H1 (cell line): Measurements from ENCODE around the gene MICU1. TPM values are rescaled to one million over a fixed set of nuclear protein-coding genes. Genes with fewer than 3 reads are reported as not detected.

Experiments
- CTCF ChIA-PET: fragments of 300-600 bp; sonication (Branson Sonifier 250); formaldehyde crosslinking; loops from one replicate; lab custom pipeline; 2021; ENCODE audit not compliant: partially characterized antibody; lab: Charles Lee
- POLR2A ChIA-PET: fragments of 300-600 bp; sonication (Branson Sonifier 250); formaldehyde crosslinking; loops from one replicate; lab custom pipeline; 2021; ENCODE audit warnings: inconsistent platforms; ENCODE audit not compliant: partially characterized antibody; lab: Charles Lee
- DNase-seq, 2 experiments: peaks; one replicate each; pipeline versions ENCODE4 v3.0.0 to v3.0.0-alpha.2; 2010 to 2022; ENCODE audit warnings: low spot score in 2 of 2, low read depth in 1 of 2, mixed read lengths in 1 of 2
- FAIRE-seq: peaks from 2 replicates; lab custom pipeline; 2011; peaks lifted over from hg19 to GRCh38; lab: Jason Lieb, UNC
- H2AFZ ChIP-seq: 2 replicates; pipeline ENCODE4 v1.8.1; 2012; ENCODE audit warnings: low read length, inconsistent platforms
- H2AK5ac ChIP-seq: 2 replicates; pipeline ENCODE4 v1.6.1; 2013; ENCODE audit warnings: low read depth, low read length
- H2BK120ac ChIP-seq: replicated peaks from 2 replicates; pipeline ENCODE3; 2013; ENCODE audit warnings: low read depth, low read length, inconsistent platforms
- H2BK12ac ChIP-seq: 2 replicates; pipeline ENCODE4 v1.6.1; 2013; ENCODE audit warnings: low read depth, low read length
- H2BK15ac ChIP-seq: 2 replicates; pipeline ENCODE4 v1.6.1; 2013; ENCODE audit warnings: low read length
- H2BK20ac ChIP-seq: 2 replicates; pipeline ENCODE4 v1.6.1; 2013; ENCODE audit warnings: low read length
- H2BK5ac ChIP-seq: 2 replicates; pipeline ENCODE4 v1.6.1; 2013; ENCODE audit warnings: low read depth, low read length
- H3K14ac ChIP-seq: 2 replicates; pipeline ENCODE4 v1.6.1; 2013; ENCODE audit warnings: inconsistent platforms; ENCODE audit not compliant: insufficient read length
- H3K18ac ChIP-seq: 2 replicates; pipeline ENCODE4 v1.6.1; 2013; ENCODE audit warnings: low read length; ENCODE audit errors: extremely low read depth
- H3K23ac ChIP-seq: 2 replicates; pipeline ENCODE4 v1.6.1; 2013; ENCODE audit warnings: inconsistent platforms; ENCODE audit not compliant: insufficient read length
- H3K23me2 ChIP-seq: 2 replicates; pipeline ENCODE4 v1.6.1; 2013; ENCODE audit warnings: low read depth, low read length
- H3K27ac ChIP-seq: 2 replicates; pipeline ENCODE4 v1.6.1; 2011; ENCODE audit warnings: low read depth, low read length, inconsistent platforms
- H3K27me3 ChIP-seq, 4 experiments: replicated peaks in 1 of 4; 1 replicate in 1 of 4; 2 replicates in 3 of 4; pipeline versions ENCODE4 v1.6.1 to v1.8.1; 2011 to 2013; ENCODE audit warnings: low read length in 3 of 4, mild to moderate bottlenecking in 3 of 4, inconsistent platforms in 2 of 4, mixed read lengths in 2 of 4, moderate library complexity in 1 of 4; ENCODE audit not compliant: control insufficient read depth in 3 of 4, insufficient read depth in 3 of 4; ENCODE audit errors: extremely low read depth in 1 of 4
- H3K36me3 ChIP-seq, 4 experiments: 2 replicates each; pipeline versions ENCODE4 v1.6.1 to v1.8.1; 2011 to 2013; ENCODE audit warnings: mild to moderate bottlenecking in 4 of 4, low read length in 3 of 4, moderate library complexity in 2 of 4, control low read depth in 1 of 4, inconsistent platforms in 1 of 4; ENCODE audit not compliant: insufficient read depth in 4 of 4, control insufficient read depth in 2 of 4
- H3K4ac ChIP-seq: replicated peaks from 2 replicates; pipeline ENCODE3; 2013; ENCODE audit warnings: low read length, low read depth, mixed read lengths, inconsistent platforms; ENCODE audit not compliant: insufficient read length
- H3K4me1 ChIP-seq, 4 experiments: replicated peaks in 1 of 4; 1 replicate in 1 of 4; 2 replicates in 3 of 4; pipeline versions ENCODE4 v1.6.1 to v1.8.1; 2011 to 2013; ENCODE audit warnings: low read length in 3 of 4, inconsistent platforms in 2 of 4, mixed read lengths in 1 of 4; ENCODE audit not compliant: insufficient read depth in 4 of 4, control insufficient read depth in 3 of 4
- H3K4me2 ChIP-seq, 2 experiments: 2 replicates each; pipeline versions ENCODE4 v1.6.1 to v1.8.1; 2011 to 2013; ENCODE audit warnings: low read depth in 2 of 2, low read length in 2 of 2, control low read depth in 1 of 2, inconsistent platforms in 1 of 2, mild to moderate bottlenecking in 1 of 2; ENCODE audit not compliant: insufficient read depth in 1 of 2
- H3K4me3 ChIP-seq, 4 experiments: fragments of 200-600, 300-600 bp in 1 of 4; sonication (generic), shearing (Covaris generic), sonication (Bioruptor Twin) in 1 of 4; 2 replicates each; pipeline versions ENCODE4 v1.5.1 to v1.8.1; 2011 to 2016; ENCODE audit warnings: low read length in 4 of 4, low read depth in 3 of 4, control low read depth in 2 of 4, inconsistent platforms in 2 of 4, mild to moderate bottlenecking in 2 of 4, mixed read lengths in 1 of 4, moderate library complexity in 1 of 4; ENCODE audit not compliant: insufficient read depth in 2 of 4; ENCODE audit errors: extremely low read depth in 1 of 4
- H3K56ac ChIP-seq: replicated peaks from 2 replicates; pipeline ENCODE3; 2013; ENCODE audit warnings: low read depth, mild to moderate bottlenecking, mixed read lengths, low read length, inconsistent platforms; ENCODE audit not compliant: insufficient read length
- H3K79me1 ChIP-seq: 2 replicates; pipeline ENCODE4 v1.6.1; 2013; ENCODE audit warnings: low read depth, low read length, control low read depth
- H3K79me2 ChIP-seq, 2 experiments: 2 replicates each; pipeline versions ENCODE4 v1.6.1 to v1.8.1; 2012 to 2013; ENCODE audit warnings: low read length in 2 of 2, mild to moderate bottlenecking in 2 of 2, inconsistent platforms in 1 of 2; ENCODE audit not compliant: insufficient read depth in 2 of 2, control insufficient read depth in 1 of 2
- H3K9ac ChIP-seq, 4 experiments: replicated peaks in 1 of 4; 1 replicate in 1 of 4; 2 replicates in 3 of 4; pipeline versions ENCODE4 v1.6.1 to v1.8.1; 2011 to 2013; ENCODE audit warnings: low read depth in 3 of 4, low read length in 3 of 4, control low read depth in 2 of 4, mild to moderate bottlenecking in 2 of 4, moderate library complexity in 2 of 4, inconsistent platforms in 1 of 4; ENCODE audit errors: extremely low read depth in 1 of 4
- H3K9me3 ChIP-seq, 2 experiments: 2 replicates each; pipeline versions ENCODE4 v1.6.1 to v1.8.1; 2012 to 2013; ENCODE audit warnings: mild to moderate bottlenecking in 2 of 2, moderate library complexity in 2 of 2, control low read depth in 1 of 2, inconsistent platforms in 1 of 2, low read depth in 1 of 2, low read length in 1 of 2, mixed read lengths in 1 of 2; ENCODE audit not compliant: insufficient read depth in 2 of 2
- H4K20me1 ChIP-seq, 2 experiments: replicated peaks in 1 of 2; 2 replicates each; pipeline versions ENCODE3 to v1.8.1; 2011 to 2013; ENCODE audit warnings: inconsistent platforms in 2 of 2, low read length in 2 of 2, mild to moderate bottlenecking in 1 of 2; ENCODE audit not compliant: insufficient read depth in 2 of 2, control insufficient read depth in 1 of 2
- H4K5ac ChIP-seq: 2 replicates; pipeline ENCODE4 v1.6.1; 2013; ENCODE audit warnings: low read length, low read depth, mixed read lengths, inconsistent platforms; ENCODE audit not compliant: insufficient read length
- H4K8ac ChIP-seq: 2 replicates; pipeline ENCODE4 v1.8.0; 2013; ENCODE audit warnings: mild to moderate bottlenecking, moderate library complexity, low read length, inconsistent platforms; ENCODE audit not compliant: insufficient read depth; ENCODE audit errors: extremely low read depth
- H4K91ac ChIP-seq: replicated peaks from 2 replicates; pipeline ENCODE3; 2013; ENCODE audit warnings: low read length, mixed read lengths, inconsistent platforms; ENCODE audit not compliant: insufficient read length
- CBX8 ChIP-seq: fragments of 300-800, 300-1000 bp; sonication (generic); IDR thresholded peaks from 2 replicates; pipeline ENCODE4 v1.7.1; 2016; ENCODE audit warnings: low read depth, low read length, borderline replicate concordance
- CHD1 ChIP-seq: IDR thresholded peaks from 2 replicates; pipeline ENCODE4 v1.6.1; 2012; ENCODE audit warnings: low read depth, low read length, improper control_type of control experiment
- HDAC2 ChIP-seq, 2 experiments: fragments of 300-600 bp in 1 of 2; sonication (generic) in 1 of 2; IDR thresholded peaks; 2 replicates each; pipeline ENCODE4 v1.6.1; 2011 to 2012; ENCODE audit warnings: low read depth in 2 of 2, low read length in 2 of 2, mild to moderate bottlenecking in 2 of 2, moderate library complexity in 2 of 2, borderline replicate concordance in 1 of 2, inconsistent platforms in 1 of 2
- NANOG ChIP-seq: IDR thresholded peaks from 2 replicates; pipeline ENCODE4 v1.6.1; 2011; ENCODE audit warnings: low read length, low read depth, mild to moderate bottlenecking, inconsistent platforms; ENCODE audit not compliant: insufficient read depth, poor library complexity, severe bottlenecking
- POLR2AphosphoS5 ChIP-seq: IDR thresholded peaks from 2 replicates; pipeline ENCODE4 v1.6.1; 2011; ENCODE audit warnings: low read depth, low read length
- RNF2 ChIP-seq: fragments of 200-900, 300-1000 bp; sonication (generic); IDR thresholded peaks from 2 replicates; pipeline ENCODE4 v1.7.1; 2016; ENCODE audit warnings: borderline replicate concordance, low read depth, mild to moderate bottlenecking, antibody characterized with exemption, low read length; ENCODE audit not compliant: poor library complexity, severe bottlenecking; ENCODE audit errors: missing control alignments
- SIX5 ChIP-seq: IDR thresholded peaks from 2 replicates; pipeline ENCODE4 v1.6.1; 2011; ENCODE audit warnings: mild to moderate bottlenecking, low read depth, low read length
- SP2 ChIP-seq: IDR thresholded peaks from 2 replicates; pipeline ENCODE4 v1.6.1; 2012; ENCODE audit warnings: mild to moderate bottlenecking, low read length, inconsistent platforms
- SRF ChIP-seq: IDR thresholded peaks from 2 replicates; pipeline ENCODE4 v1.6.1; 2011; ENCODE audit warnings: mild to moderate bottlenecking, low read depth, low read length, moderate library complexity
- TAF7 ChIP-seq: optimal IDR thresholded peaks from 2 replicates; pipeline ENCODE3; 2011; ENCODE audit warnings: low read depth, mild to moderate bottlenecking, inconsistent platforms, low read length, moderate library complexity, borderline replicate concordance
- TBP ChIP-seq: IDR thresholded peaks from 2 replicates; pipeline ENCODE4 v1.6.1; 2011; ENCODE audit warnings: low read depth, low read length, improper control_type of control experiment
- TCF12 ChIP-seq: IDR thresholded peaks from 2 replicates; pipeline ENCODE4 v1.6.1; 2011; ENCODE audit warnings: low read depth, mild to moderate bottlenecking, low read length
- ZNF274 ChIP-seq: IDR thresholded peaks from 2 replicates; pipeline ENCODE4 v1.7.0; 2012; ENCODE audit warnings: low read length, borderline replicate concordance; ENCODE audit errors: extremely low read depth
- WGBS, 2 experiments: shearing (Covaris generic) in 1 of 2; methylation state at CpG; one replicate each; pipeline versions ENCODE4 v1.1.6 to v1.1.7; 2013 to 2015; ENCODE audit warnings: low lambda C conversion rate in 2 of 2, mixed read lengths in 2 of 2, inconsistent platforms in 1 of 2, low coverage in 1 of 2, missing lambda C conversion rate in 1 of 2; ENCODE audit not compliant: insufficient replicate concordance in 2 of 2, insufficient coverage in 1 of 2, insufficient read length in 1 of 2; ENCODE audit errors: extremely low coverage in 1 of 2, missing lambda C conversion rate in 1 of 2; 5-methylcytosine and 5-hydroxymethylcytosine counted together
- polyA plus RNA-seq, 7 experiments: library from polyadenylated mRNA; depleted of rRNA in 3 of 7; stranded (reverse) in 5 of 7; unstranded in 2 of 7; fragments of >200 nt in 5 of 7; fragments of 200-250 nt in 2 of 7; gene quantifications; 1 replicate in 5 of 7; 2 replicates in 1 of 7; 4 replicates in 1 of 7; pipeline versions ENCODE4 v1.2.1 to v1.2.3, GENCODE V29; 2011 to 2013; ENCODE audit warnings: missing spikeins in 2 of 7, mixed read lengths in 2 of 7
- total RNA-seq: library from RNA; stranded (reverse); fragmentation: NEBNext Ultra II Directional; extraction: Animal tissue kit (Norgen Biotek cat#: 25700); gene quantifications from 2 replicates; pipeline ENCODE4 v1.2.1, GENCODE V29; 2021

The MICU1 gene
- total and polyA plus RNA-seq, 2 of the 8 experiments (the other 6 are each of a cell fraction or from before 2014, with no cell fraction given), result 18.0 to 36.7 TPM

DNA sequence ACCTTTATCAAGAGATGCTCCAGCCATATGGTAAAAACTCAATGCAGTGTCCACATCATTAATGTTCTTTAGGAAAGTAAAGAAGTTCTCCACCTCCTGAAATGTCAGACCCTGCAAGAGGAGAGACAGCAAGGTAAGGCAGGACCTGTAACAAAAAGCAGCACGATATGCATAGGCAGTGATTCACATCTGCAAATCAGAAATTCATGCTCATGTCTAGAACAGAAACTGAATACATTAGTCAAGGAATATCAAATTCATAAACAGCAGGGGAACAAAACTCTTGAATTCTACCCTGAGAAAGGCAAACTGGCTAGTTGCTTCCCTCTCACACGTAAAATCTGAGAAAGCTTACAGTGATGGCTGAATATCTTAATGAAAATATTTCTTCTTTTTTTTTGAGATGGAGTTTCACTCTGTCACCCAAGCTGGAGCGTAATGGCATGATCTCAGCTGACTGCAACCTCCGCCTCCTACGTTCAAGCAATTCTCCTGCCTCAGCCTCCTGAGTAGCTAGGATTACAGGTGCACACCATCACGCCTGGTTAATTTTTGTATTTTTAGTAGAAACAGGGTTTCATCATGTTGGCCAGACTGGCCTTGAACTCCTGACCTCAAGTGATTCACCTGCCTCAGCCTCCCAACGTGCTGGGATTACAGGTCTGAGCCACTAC lies 217.8 kb downstream of the MICU1 start:
- H2BK20ac ChIP-seq, result no peak overlapping the region
- H4K91ac ChIP-seq, result no peak overlapping the region
- no peaks in the 10 kb centered on the region for H3K27me3 ChIP-seq
- WGBS, 2 experiments, result 89% methylated on average over 7 of the region's 7 CpGs; no CpG with 5 or more reads in 1 of the 2 experiments
- no peaks in the 10 kb centered on the region; the same call in 1 of the 2 replicates for H3K23me2 ChIP-seq
- no peak overlapping the region for H2AK5ac ChIP-seq
- ChIA-PET CTCF (interaction anchor here (1.0 kb wide), 1 partner anchor 26 kb away, joined by 3 read pairs; no protein-coding TSS in a partner anchor), POLR2A (no interaction called here)
- no peak overlapping the region for H3K56ac ChIP-seq
- H3K4ac ChIP-seq, result no peak overlapping the region
- no peak overlapping the region for H2BK5ac ChIP-seq
- DNase-seq (no peak), FAIRE-seq (no peak)
- H3K79me1 ChIP-seq, result no peaks in the 10 kb centered on the region
- no peak overlapping the region for H3K4me2 ChIP-seq
- H3K23ac ChIP-seq, result no peak overlapping the region
- H3K9ac ChIP-seq, result no peak overlapping the region
- no peak overlapping the region for H3K18ac ChIP-seq
- no peak overlapping the region for H4K5ac ChIP-seq
- no peak overlapping the region for H2AFZ ChIP-seq
- H4K20me1 ChIP-seq, result no peaks in the 10 kb centered on the region
- H2BK15ac ChIP-seq, result no peak overlapping the region
- no peak overlapping the region for H2BK12ac ChIP-seq
- no peak overlapping the region for H3K14ac ChIP-seq
- H3K27ac ChIP-seq, result no peak overlapping the region
- no peaks in the 10 kb centered on the region for H3K4me1 ChIP-seq
- no peaks in the 10 kb centered on the region for H3K9me3 ChIP-seq
- no peak overlapping the region for H4K8ac ChIP-seq
- H3K4me3 ChIP-seq, result no peak overlapping the region
- no peaks in the 10 kb centered on the region for H3K79me2 ChIP-seq
- no peaks in the 10 kb centered on the region for H3K36me3 ChIP-seq
- H2BK120ac ChIP-seq, result no peak overlapping the region
- TF ChIP-seq TBP (no peak), HDAC2 (IDR thresholded peaks at IDR 0.05; ENCODE audit: borderline replicate concordance in 1 of 2, low read depth in 2 of 2, low read length in 2 of 2) (no peak), SP2 (no peak), CBX8 (no peak), RNF2 (no peak), TAF7 (no peak), TCF12 (no peak), NANOG (no peak), POLR2AphosphoS5 (no peak), SRF (no peak), ZNF274 (no peak), SIX5 (no peak), CHD1 (no peak)
